ENCODE measurements around the gene SPIN2A. TPM values are rescaled to one million over a fixed set of nuclear protein-coding genes. Genes with fewer than 3 reads are reported as not detected.

Gene SPIN2A
- total and polyA plus RNA-seq, 2 of the 8 experiments (the other 6 are each of a cell fraction or from before 2014, with no cell fraction given) = 3.2 to 4.2 TPM

DNA sequence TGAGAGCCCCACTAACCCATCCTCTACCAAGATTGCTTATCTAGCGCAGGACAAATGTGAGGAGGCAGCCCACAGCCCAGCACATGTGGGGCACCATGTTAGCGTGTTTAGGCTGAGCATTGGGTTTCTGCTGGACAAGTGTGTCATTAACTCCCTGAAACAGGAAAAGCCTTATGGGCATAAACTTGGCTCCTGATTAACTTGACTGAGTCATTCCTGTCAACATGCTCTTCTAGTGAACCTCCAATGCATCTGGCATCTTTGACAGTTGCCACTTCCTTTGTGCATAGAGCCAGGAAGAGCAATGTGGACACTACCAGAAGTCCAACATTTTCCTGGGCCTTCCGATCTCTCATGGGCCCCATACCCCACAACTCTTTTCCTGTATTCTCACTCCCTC, 2.5 kb downstream of the SPIN2A start:
- DNase-seq (ENCODE audit: low read depth in 1 of 2, low spot score in 2 of 2) = no peak

More for the DNA sequence above, 2.5 kb downstream of the SPIN2A start:
- Histone ChIP-seq H3K9me3 (ENCODE audit: insufficient read depth in 2 of 2, low read depth in 1 of 2, low read length in 1 of 2) (no peaks in the 10 kb centered on the region), H2AK5ac (ENCODE audit: low read depth, low read length) (no peak overlapping the region), H3K79me1 (ENCODE audit: low read depth, low read length) (no peaks in the 10 kb centered on the region), H3K56ac (replicated peaks; ENCODE audit: insufficient read length, low read depth, low read length) (no peak overlapping the region), H3K9ac (replicated peaks in 1 of 4; ENCODE audit: extremely low read depth in 1 of 4, low read depth in 3 of 4, low read length in 3 of 4) (no peak overlapping the region), H3K4ac (replicated peaks; ENCODE audit: insufficient read length, low read depth, low read length) (no peak overlapping the region), H4K20me1 (replicated peaks in 1 of 2; ENCODE audit: control insufficient read depth in 1 of 2, insufficient read depth in 2 of 2, low read length in 2 of 2) (no peaks in the 10 kb centered on the region), H2AFZ (ENCODE audit: low read length) (no peak overlapping the region), H2BK20ac (ENCODE audit: low read length) (no peak overlapping the region), H3K4me1 (replicated peaks in 1 of 4; ENCODE audit: control insufficient read depth in 3 of 4, insufficient read depth in 4 of 4, low read length in 3 of 4) (peaks cover 0 to 2% (median 0%) of the 10 kb centered on the region in 4 experiments; a peak in 1 of 7 replicates), H2BK12ac (ENCODE audit: low read depth, low read length) (no peak overlapping the region), H3K27me3 (replicated peaks in 1 of 4; ENCODE audit: control insufficient read depth in 3 of 4, extremely low read depth in 1 of 4, insufficient read depth in 3 of 4, low read length in 3 of 4) (no peaks in the 10 kb centered on the region), H4K8ac (ENCODE audit: extremely low read depth, insufficient read depth, low read length) (no peak overlapping the region), H4K91ac (replicated peaks; ENCODE audit: insufficient read length, low read length) (no peak overlapping the region), H2BK120ac (replicated peaks; ENCODE audit: low read depth, low read length) (no peak overlapping the region), H3K14ac (ENCODE audit: insufficient read length) (no peak overlapping the region), H3K4me3 (ENCODE audit: extremely low read depth in 1 of 4, insufficient read depth in 2 of 4, low read depth in 3 of 4, low read length in 4 of 4) (no peak overlapping the region), H4K5ac (ENCODE audit: insufficient read length, low read depth, low read length) (no peak overlapping the region), H3K27ac (ENCODE audit: low read depth, low read length) (no peak overlapping the region), H3K18ac (ENCODE audit: extremely low read depth, low read length) (no peak overlapping the region), H3K4me2 (ENCODE audit: insufficient read depth in 1 of 2, low read depth in 2 of 2, low read length in 2 of 2) (no peak overlapping the region), H3K79me2 (ENCODE audit: control insufficient read depth in 1 of 2, insufficient read depth in 2 of 2, low read length in 2 of 2) (no peaks in the 10 kb centered on the region), H2BK15ac (ENCODE audit: low read length) (no peak overlapping the region), H3K36me3 (ENCODE audit: control insufficient read depth in 2 of 4, insufficient read depth in 4 of 4, low read length in 3 of 4) (no peaks in the 10 kb centered on the region), H3K23ac (ENCODE audit: insufficient read length) (no peak overlapping the region), H2BK5ac (ENCODE audit: low read depth, low read length) (no peak overlapping the region), H3K23me2 (ENCODE audit: low read depth, low read length) (peaks cover 3% of the 10 kb centered on the region; the same call in 1 of the 2 replicates)
- no peak for TF ChIP-seq CTBP2 (IDR thresholded peaks at IDR 0.05; ENCODE audit: borderline replicate concordance, insufficient read depth, insufficient read length, low read length)
- TF ChIP-seq CREB1 (IDR thresholded peaks at IDR 0.05) = no peak
- no peak for TF ChIP-seq KDM4A (IDR thresholded peaks at IDR 0.05; ENCODE audit: low read depth, low read length, severe bottlenecking)
- no peak for TF ChIP-seq RBBP5 (IDR thresholded peaks at IDR 0.05; ENCODE audit: borderline replicate concordance, low read depth, low read length)
- TF ChIP-seq NRF1 (IDR thresholded peaks at IDR 0.05; ENCODE audit: low read depth, low read length) = no peak
- TF ChIP-seq, protein P1, sequence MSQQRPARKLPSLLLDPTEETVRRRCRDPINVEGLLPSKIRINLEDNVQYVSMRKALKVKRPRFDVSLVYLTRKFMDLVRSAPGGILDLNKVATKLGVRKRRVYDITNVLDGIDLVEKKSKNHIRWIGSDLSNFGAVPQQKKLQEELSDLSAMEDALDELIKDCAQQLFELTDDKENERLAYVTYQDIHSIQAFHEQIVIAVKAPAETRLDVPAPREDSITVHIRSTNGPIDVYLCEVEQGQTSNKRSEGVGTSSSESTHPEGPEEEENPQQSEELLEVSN (IDR thresholded peaks at IDR 0.05) = no peak
- no peak for TF ChIP-seq SP4 (IDR thresholded peaks at IDR 0.05; ENCODE audit: low read length)
- no peak for TF ChIP-seq KDM5A (IDR thresholded peaks at IDR 0.05; ENCODE audit: low read length)
- no peak for TF ChIP-seq CBX5 (IDR thresholded peaks at IDR 0.05; ENCODE audit: low read depth, low read length)
- no peak for TF ChIP-seq ASH2L (IDR thresholded peaks at IDR 0.05; ENCODE audit: low read length)
- no peak for FAIRE-seq
- 92% methylated on average over 2 of the region's 3 CpGs; no CpG with 5 or more reads in 1 of the 2 experiments for WGBS, 2 experiments (ENCODE audit: extremely low coverage in 1 of 2, insufficient coverage in 1 of 2, insufficient read length in 1 of 2, insufficient replicate concordance in 2 of 2, low coverage in 1 of 2, low lambda C conversion rate in 2 of 2, missing lambda C conversion rate in 1 of 2)
- CTCF ChIA-PET (ENCODE audit: partially characterized antibody) = no interaction called here
- POLR2A ChIA-PET (ENCODE audit: partially characterized antibody) = no interaction called here

Data from H1 (cell line).